Measurements from ENCODE around the gene ERICH2. TPM values are rescaled to one million over a fixed set of nuclear protein-coding genes. Genes with fewer than 3 reads are reported as not detected.
A peak's percentile ranks its signal among the peaks of the same experiment; 100 is the strongest.

The ERICH2 gene
- total and polyA plus RNA-seq, 2 of the 13 experiments (the other 11 are each of a cell fraction or from before 2014, with no cell fraction given), result not detected

DNA sequence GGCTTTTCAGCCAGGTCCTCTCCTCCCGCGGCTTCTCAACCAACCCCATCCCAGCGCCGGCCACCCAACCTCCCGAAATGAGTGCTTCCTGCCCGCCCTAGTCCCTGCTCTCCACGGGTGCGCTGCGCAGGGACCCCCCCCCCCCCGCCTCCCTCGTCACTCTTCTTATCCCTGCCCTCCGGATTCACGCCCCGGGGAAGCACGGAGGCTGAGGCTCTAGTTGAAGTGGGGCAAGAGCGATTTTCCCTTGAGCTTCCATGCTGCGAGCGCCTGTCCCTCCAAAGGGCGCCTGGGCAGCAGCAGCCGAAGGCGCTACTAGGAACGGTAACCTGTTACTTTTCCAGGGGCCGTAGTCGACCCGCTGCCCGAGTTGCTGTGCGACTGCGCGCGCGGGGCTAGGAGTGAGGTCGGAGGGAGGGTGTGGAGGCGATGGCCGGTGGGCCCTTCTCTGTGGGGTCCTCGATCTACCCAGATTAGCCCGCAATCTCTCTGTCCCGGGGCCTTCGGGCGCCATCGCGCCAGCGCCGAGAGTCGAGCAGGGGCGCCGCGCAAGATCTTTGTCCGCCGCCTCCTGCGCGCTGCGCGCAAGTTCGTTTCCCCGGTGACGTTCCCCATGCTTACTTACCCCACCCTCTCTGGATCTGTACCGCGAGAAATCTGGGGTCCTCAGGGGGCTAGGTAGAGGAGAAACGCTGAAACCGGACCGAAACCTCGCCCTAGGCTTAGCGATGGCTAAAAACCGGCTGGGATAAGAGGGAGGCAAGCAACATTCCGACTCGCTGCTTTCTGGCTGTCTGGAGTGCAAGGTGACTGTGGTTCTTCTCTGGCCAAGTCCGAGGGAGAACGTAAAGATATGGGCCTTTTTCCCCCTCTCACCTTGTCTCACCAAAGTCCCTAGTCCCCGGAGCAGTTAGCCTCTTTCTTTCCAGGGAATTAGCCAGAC, 47.2 kb downstream of the ERICH2 start (continued):
- TF ChIP-seq, protein P1, sequence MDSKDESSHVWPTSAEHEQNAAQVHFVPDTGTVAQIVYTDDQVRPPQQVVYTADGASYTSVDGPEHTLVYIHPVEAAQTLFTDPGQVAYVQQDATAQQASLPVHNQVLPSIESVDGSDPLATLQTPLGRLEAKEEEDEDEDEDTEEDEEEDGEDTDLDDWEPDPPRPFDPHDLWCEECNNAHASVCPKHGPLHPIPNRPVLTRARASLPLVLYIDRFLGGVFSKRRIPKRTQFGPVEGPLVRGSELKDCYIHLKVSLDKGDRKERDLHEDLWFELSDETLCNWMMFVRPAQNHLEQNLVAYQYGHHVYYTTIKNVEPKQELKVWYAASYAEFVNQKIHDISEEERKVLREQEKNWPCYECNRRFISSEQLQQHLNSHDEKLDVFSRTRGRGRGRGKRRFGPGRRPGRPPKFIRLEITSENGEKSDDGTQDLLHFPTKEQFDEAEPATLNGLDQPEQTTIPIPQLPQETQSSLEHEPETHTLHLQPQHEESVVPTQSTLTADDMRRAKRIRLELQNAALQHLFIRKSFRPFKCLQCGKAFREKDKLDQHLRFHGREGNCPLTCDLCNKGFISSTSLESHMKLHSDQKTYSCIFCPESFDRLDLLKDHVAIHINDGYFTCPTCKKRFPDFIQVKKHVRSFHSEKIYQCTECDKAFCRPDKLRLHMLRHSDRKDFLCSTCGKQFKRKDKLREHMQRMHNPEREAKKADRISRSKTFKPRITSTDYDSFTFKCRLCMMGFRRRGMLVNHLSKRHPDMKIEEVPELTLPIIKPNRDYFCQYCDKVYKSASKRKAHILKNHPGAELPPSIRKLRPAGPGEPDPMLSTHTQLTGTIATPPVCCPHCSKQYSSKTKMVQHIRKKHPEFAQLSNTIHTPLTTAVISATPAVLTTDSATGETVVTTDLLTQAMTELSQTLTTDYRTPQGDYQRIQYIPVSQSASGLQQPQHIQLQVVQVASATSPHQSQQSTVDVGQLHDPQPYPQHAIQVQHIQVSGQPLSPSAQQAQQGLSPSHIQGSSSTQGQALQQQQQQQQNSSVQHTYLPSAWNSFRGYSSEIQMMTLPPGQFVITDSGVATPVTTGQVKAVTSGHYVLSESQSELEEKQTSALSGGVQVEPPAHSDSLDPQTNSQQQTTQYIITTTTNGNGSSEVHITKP (CRISPR knock-in tag; IDR thresholded peaks at IDR 0.05; ENCODE audit: low read depth), result no peak
- TF ChIP-seq, protein P2, sequence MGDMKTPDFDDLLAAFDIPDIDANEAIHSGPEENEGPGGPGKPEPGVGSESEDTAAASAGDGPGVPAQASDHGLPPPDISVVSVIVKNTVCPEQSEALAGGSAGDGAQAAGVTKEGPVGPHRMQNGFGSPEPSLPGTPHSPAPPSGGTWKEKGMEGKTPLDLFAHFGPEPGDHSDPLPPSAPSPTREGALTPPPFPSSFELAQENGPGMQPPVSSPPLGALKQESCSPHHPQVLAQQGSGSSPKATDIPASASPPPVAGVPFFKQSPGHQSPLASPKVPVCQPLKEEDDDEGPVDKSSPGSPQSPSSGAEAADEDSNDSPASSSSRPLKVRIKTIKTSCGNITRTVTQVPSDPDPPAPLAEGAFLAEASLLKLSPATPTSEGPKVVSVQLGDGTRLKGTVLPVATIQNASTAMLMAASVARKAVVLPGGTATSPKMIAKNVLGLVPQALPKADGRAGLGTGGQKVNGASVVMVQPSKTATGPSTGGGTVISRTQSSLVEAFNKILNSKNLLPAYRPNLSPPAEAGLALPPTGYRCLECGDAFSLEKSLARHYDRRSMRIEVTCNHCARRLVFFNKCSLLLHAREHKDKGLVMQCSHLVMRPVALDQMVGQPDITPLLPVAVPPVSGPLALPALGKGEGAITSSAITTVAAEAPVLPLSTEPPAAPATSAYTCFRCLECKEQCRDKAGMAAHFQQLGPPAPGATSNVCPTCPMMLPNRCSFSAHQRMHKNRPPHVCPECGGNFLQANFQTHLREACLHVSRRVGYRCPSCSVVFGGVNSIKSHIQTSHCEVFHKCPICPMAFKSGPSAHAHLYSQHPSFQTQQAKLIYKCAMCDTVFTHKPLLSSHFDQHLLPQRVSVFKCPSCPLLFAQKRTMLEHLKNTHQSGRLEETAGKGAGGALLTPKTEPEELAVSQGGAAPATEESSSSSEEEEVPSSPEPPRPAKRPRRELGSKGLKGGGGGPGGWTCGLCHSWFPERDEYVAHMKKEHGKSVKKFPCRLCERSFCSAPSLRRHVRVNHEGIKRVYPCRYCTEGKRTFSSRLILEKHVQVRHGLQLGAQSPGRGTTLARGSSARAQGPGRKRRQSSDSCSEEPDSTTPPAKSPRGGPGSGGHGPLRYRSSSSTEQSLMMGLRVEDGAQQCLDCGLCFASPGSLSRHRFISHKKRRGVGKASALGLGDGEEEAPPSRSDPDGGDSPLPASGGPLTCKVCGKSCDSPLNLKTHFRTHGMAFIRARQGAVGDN (CRISPR knock-in tag; IDR thresholded peaks at IDR 0.05), result peak; percentile 46; the same call in 1 of the 2 replicates
- TF ChIP-seq ZNF776 (CRISPR knock-in tag; IDR thresholded peaks at IDR 0.05), result 0 out of 2 replicates have a peak, but pooled peaks have one; percentile 13
- TF ChIP-seq ZNF451 (CRISPR knock-in tag; IDR thresholded peaks at IDR 0.05), result no peak
- TF ChIP-seq, protein P3, sequence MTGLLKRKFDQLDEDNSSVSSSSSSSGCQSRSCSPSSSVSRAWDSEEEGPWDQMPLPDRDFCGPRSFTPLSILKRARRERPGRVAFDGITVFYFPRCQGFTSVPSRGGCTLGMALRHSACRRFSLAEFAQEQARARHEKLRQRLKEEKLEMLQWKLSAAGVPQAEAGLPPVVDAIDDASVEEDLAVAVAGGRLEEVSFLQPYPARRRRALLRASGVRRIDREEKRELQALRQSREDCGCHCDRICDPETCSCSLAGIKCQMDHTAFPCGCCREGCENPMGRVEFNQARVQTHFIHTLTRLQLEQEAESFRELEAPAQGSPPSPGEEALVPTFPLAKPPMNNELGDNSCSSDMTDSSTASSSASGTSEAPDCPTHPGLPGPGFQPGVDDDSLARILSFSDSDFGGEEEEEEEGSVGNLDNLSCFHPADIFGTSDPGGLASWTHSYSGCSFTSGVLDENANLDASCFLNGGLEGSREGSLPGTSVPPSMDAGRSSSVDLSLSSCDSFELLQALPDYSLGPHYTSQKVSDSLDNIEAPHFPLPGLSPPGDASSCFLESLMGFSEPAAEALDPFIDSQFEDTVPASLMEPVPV (CRISPR knock-in tag; IDR thresholded peaks at IDR 0.05), result 0 out of 2 replicates have a peak, but pooled peaks have one; percentile 21
- TF ChIP-seq, protein P4, sequence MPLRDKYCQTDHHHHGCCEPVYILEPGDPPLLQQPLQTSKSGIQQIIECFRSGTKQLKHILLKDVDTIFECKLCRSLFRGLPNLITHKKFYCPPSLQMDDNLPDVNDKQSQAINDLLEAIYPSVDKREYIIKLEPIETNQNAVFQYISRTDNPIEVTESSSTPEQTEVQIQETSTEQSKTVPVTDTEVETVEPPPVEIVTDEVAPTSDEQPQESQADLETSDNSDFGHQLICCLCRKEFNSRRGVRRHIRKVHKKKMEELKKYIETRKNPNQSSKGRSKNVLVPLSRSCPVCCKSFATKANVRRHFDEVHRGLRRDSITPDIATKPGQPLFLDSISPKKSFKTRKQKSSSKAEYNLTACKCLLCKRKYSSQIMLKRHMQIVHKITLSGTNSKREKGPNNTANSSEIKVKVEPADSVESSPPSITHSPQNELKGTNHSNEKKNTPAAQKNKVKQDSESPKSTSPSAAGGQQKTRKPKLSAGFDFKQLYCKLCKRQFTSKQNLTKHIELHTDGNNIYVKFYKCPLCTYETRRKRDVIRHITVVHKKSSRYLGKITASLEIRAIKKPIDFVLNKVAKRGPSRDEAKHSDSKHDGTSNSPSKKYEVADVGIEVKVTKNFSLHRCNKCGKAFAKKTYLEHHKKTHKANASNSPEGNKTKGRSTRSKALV (CRISPR knock-in tag; IDR thresholded peaks at IDR 0.05), result peak; percentile 99
- TF ChIP-seq, protein P5, sequence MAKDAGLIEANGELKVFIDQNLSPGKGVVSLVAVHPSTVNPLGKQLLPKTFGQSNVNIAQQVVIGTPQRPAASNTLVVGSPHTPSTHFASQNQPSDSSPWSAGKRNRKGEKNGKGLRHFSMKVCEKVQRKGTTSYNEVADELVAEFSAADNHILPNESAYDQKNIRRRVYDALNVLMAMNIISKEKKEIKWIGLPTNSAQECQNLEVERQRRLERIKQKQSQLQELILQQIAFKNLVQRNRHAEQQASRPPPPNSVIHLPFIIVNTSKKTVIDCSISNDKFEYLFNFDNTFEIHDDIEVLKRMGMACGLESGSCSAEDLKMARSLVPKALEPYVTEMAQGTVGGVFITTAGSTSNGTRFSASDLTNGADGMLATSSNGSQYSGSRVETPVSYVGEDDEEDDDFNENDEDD (CRISPR knock-in tag; IDR thresholded peaks at IDR 0.05; ENCODE audit: borderline replicate concordance), result 0 out of 2 replicates have a peak, but pooled peaks have one; percentile 1
- TF ChIP-seq, protein P6, sequence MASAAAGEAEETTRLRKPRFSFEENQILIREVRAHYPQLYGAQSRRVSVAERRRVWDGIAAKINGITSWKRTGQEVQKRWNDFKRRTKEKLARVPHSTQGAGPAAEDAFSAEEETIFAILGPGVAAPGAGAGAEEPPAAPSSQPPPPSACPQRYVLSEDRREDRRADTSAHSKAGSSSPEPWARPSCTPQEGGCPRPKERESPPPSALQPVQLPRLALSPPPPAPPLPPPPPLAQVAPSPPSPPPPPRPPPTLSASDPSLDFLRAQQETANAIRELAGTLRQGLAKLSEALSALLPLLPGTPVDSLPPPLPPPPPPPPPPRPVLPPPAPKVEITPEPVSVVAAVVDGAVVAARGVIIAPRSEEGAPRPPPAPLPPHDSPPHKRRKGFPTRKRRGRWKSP (CRISPR knock-in tag; IDR thresholded peaks at IDR 0.05), result peak; percentile 99
- 0 out of 2 replicates have a peak, but pooled peaks have one; percentile 9 for TF ChIP-seq HDAC1 (CRISPR knock-in tag; IDR thresholded peaks at IDR 0.05)
- TF ChIP-seq ZNF746 (CRISPR knock-in tag; IDR thresholded peaks at IDR 0.05), result 0 out of 2 replicates have a peak, but pooled peaks have one; percentile 19
